ENCODE results near the gene ZFYVE1.

Gene ZFYVE1

GRCh38 chr14:72982146-72982708 is 44.7 kb downstream of the ZFYVE1 start:
- H3K4me3 ChIP-seq (ENCODE audit: low read depth, low read length) = no peak overlapping the region
- DNase-seq (ENCODE audit: low read depth) = no peak
- TF ChIP-seq, protein P1, sequence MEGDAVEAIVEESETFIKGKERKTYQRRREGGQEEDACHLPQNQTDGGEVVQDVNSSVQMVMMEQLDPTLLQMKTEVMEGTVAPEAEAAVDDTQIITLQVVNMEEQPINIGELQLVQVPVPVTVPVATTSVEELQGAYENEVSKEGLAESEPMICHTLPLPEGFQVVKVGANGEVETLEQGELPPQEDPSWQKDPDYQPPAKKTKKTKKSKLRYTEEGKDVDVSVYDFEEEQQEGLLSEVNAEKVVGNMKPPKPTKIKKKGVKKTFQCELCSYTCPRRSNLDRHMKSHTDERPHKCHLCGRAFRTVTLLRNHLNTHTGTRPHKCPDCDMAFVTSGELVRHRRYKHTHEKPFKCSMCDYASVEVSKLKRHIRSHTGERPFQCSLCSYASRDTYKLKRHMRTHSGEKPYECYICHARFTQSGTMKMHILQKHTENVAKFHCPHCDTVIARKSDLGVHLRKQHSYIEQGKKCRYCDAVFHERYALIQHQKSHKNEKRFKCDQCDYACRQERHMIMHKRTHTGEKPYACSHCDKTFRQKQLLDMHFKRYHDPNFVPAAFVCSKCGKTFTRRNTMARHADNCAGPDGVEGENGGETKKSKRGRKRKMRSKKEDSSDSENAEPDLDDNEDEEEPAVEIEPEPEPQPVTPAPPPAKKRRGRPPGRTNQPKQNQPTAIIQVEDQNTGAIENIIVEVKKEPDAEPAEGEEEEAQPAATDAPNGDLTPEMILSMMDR (IDR thresholded peaks at IDR 0.05; ENCODE audit: control insufficient read depth, extremely low read depth, insufficient read depth) = no peak

DNA sequence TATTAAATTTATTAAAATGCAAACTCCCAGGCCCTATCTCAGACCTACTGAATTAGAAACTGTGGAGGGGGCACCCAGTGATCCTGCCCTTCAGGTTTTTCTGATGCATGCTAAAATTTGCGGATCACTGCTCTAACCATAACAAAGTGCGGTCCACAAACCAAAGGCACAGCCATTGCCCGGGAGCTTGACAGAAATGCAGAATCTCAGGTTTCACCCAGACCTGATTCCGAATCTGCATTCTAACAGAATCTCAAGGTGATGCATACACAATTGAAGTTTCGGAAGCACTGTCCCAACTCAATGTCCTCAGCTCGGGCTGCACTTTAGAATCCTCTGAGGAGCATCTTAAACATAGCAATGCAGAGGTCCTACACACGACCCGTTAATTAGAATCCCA is 46.0 kb downstream of the ZFYVE1 start:
- H3K4me3 ChIP-seq (ENCODE audit: low read depth, low read length) = no peak overlapping the region
- TF ChIP-seq, protein P1 (IDR thresholded peaks at IDR 0.05; ENCODE audit: control insufficient read depth, extremely low read depth, insufficient read depth) = no peak
- no peak for DNase-seq (ENCODE audit: low read depth)

DNA sequence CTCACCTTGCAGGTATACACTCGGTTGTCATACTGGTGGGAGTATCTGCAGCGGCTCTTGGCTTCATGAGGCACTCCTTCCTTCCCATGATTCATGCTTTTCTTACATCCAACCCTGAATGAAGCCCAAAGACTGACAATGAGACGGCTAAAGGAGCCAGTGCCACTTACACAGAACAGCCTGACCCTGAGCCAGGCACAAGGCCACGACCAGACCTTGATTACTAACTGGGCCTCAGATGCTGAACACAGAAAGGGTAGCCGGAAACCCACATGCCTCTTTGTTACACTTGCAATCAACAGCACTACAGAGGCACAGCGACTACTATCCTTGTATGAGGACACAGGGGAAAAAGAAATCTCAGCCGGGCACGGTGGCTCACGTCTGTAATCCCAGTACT is 48.0 kb downstream of the ZFYVE1 start:
- TF ChIP-seq, protein P1 (IDR thresholded peaks at IDR 0.05; ENCODE audit: control insufficient read depth, extremely low read depth, insufficient read depth) = no peak
- no peak for DNase-seq (ENCODE audit: low read depth)
- H3K4me3 ChIP-seq (ENCODE audit: low read depth, low read length) = no peak overlapping the region

DNA sequence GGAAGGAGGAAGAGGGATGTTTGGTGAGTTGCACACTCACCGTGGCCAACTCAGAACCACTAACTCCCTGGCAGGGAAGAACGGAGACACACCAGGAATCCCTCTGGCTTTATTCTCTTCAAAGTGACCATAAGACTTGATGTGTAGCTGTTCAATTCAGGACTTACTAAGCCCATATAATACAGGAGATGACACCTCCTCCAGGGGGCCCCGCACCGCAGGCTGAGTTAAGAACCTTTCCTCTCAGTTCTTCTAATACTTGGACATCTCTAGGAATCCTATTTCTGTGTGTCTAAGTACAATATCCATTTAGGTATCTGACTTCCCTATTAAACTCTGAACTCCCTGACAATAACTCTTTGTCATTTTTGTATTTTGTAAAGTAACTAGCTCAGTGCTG is 51.1 kb downstream of the ZFYVE1 start:
- no peak for DNase-seq (ENCODE audit: low read depth)
- TF ChIP-seq, protein P1 (IDR thresholded peaks at IDR 0.05; ENCODE audit: control insufficient read depth, extremely low read depth, insufficient read depth) = no peak
- no peak overlapping the region for H3K4me3 ChIP-seq (ENCODE audit: low read depth, low read length)

DNA sequence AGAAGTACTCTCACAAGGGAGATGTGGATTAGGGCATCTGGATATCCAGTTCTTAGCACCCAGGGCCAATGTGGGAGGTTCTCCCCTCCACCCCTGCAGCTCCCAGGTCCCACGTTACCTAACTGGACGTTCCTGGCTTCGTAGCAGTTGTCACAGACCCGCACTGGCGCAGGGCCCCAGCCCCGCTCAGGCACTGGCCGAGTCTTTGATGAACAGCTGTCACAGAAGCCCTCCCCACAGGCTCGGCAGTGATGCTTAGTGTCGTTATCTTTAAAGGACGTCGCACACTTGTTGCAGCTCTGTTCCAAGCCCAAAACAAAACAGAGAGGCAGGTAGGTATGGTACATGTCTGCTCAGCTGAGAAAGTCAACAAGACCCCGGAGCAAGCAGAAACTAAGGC is 52.2 kb downstream of the ZFYVE1 start:
- TF ChIP-seq, protein P1 (IDR thresholded peaks at IDR 0.05; ENCODE audit: control insufficient read depth, extremely low read depth, insufficient read depth) = no peak
- DNase-seq (ENCODE audit: low read depth) = no peak
- H3K4me3 ChIP-seq (ENCODE audit: low read depth, low read length) = no peak overlapping the region

DNA sequence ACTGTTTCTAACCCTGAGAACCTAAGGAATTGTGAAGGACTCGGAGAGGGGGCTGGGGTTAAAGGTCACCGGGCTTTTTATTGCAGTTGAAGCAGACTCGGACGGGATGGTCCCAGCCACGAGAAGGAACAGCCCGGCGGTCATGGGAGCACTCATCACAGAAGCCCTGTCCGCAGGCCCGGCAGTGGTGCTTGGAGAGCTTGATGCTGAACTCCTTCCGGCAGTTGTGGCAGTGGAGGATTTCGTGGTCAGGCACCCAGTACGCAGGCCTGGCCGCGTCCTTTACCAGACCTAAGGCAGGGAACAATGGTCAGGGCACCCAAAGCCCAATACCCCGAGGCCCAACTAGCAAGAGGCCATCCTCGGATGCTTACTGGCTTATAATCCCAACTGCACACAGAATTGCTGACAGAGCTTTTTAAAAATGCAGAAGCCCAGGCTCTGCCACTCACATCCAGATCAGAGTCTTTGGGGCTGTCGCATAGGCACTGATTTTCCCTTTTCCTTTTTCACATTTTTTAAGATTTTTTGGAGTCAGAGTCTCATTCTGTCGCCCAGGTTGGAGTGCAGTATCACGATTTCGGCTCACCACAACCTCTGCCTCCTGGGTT is 56.0 kb downstream of the ZFYVE1 start:
- TF ChIP-seq, protein P1 (IDR thresholded peaks at IDR 0.05; ENCODE audit: control insufficient read depth, extremely low read depth, insufficient read depth) = no peak
- H3K4me3 ChIP-seq (ENCODE audit: low read depth, low read length) = no peak overlapping the region
- DNase-seq (ENCODE audit: low read depth) = no peak
